GM23338 (cell line): ENCODE data around the gene ARPC5. TPM values are rescaled to one million over a fixed set of nuclear protein-coding genes. Genes with fewer than 3 reads are reported as not detected.

Source experiments
- ATAC-seq: fragments of 200-7000 bp; cut with Tn5 transposase; 3 replicates; pipeline ENCODE4 v1.9.1; 2020
- DNase-seq: peaks from one replicate; pipeline ENCODE4 v3.0.0-alpha.2; 2015; ENCODE audit warnings: low spot score
- H2AFZ ChIP-seq: fragments of 200-600 bp; sonication (generic); 2 replicates; pipeline ENCODE4 v1.8.0; 2016; ENCODE audit warnings: antibody characterized with exemption, mild to moderate bottlenecking, moderate library complexity
- H3F3A ChIP-seq: fragments of 200-600 bp; sonication (generic); replicated peaks from 2 replicates; pipeline ENCODE4 v1.8.0; 2017; ENCODE audit warnings: antibody characterized with exemption, mixed run types, low read depth
- H3K27ac ChIP-seq: fragments of 200-600 bp; sonication (generic); 2 replicates; pipeline ENCODE4 v1.6.1; 2016; ENCODE audit warnings: low read depth
- H3K27me3 ChIP-seq: fragments of 200-600 bp; sonication (generic); 2 replicates; pipeline ENCODE4 v1.8.0; 2016; ENCODE audit warnings: mild to moderate bottlenecking, mixed run types, moderate library complexity; ENCODE audit not compliant: insufficient read depth
- H3K36me3 ChIP-seq: fragments of 200-600 bp; sonication (generic); 2 replicates; pipeline ENCODE4 v1.8.0; 2016; ENCODE audit warnings: mild to moderate bottlenecking; ENCODE audit not compliant: insufficient read depth
- H3K4me1 ChIP-seq: fragments of 200-600 bp; sonication (generic); 2 replicates; pipeline ENCODE4 v1.8.0; 2016; ENCODE audit warnings: mild to moderate bottlenecking, moderate library complexity; ENCODE audit not compliant: insufficient read depth
- H3K4me2 ChIP-seq: fragments of 200-600 bp; sonication (generic); 2 replicates; pipeline ENCODE4 v1.7.1; 2017; ENCODE audit warnings: mixed run types
- H3K4me3 ChIP-seq: fragments of 200-600 bp; sonication (generic); 2 replicates; pipeline ENCODE4 v1.6.1; 2016; ENCODE audit warnings: mixed run types
- H3K79me2 ChIP-seq: fragments of 200-600 bp; sonication (generic); replicated peaks from 2 replicates; pipeline ENCODE4 v1.8.0; 2017; ENCODE audit warnings: mild to moderate bottlenecking; ENCODE audit not compliant: insufficient read depth
- H3K9me2 ChIP-seq: fragments of 200-600 bp; sonication (generic); 2 replicates; pipeline ENCODE4 v1.8.0; 2017; ENCODE audit not compliant: insufficient read depth
- H4K20me1 ChIP-seq: fragments of 200-600 bp; sonication (generic); replicated peaks from 2 replicates; pipeline ENCODE4 v1.8.0; 2017; ENCODE audit warnings: mild to moderate bottlenecking; ENCODE audit not compliant: insufficient read depth
- H3K27ac Mint-ChIP-seq: 2 replicates; pipeline ENCODE4 v1.8.0; 2020; ENCODE audit warnings: inconsistent platforms, mild to moderate bottlenecking, moderate library complexity, mixed read lengths
- H3K27me3 Mint-ChIP-seq: 3 replicates; pipeline ENCODE4 v1.8.0; 2022; ENCODE audit warnings: low read depth, mild to moderate bottlenecking, moderate library complexity, mixed read lengths, inconsistent platforms; ENCODE audit not compliant: insufficient read depth, poor library complexity
- H3K36me3 Mint-ChIP-seq: 3 replicates; pipeline ENCODE4 v1.8.0; 2021; ENCODE audit warnings: low read depth, mild to moderate bottlenecking, inconsistent platforms, moderate library complexity, mixed read lengths
- H3K4me1 Mint-ChIP-seq: 3 replicates; pipeline ENCODE4 v1.8.0; 2020; ENCODE audit warnings: mild to moderate bottlenecking, inconsistent platforms, mixed read lengths
- H3K4me3 Mint-ChIP-seq: 3 replicates; pipeline ENCODE4 v1.8.0; 2021; ENCODE audit warnings: moderate library complexity, mild to moderate bottlenecking, inconsistent platforms, mixed read lengths
- H3K9me3 Mint-ChIP-seq: 3 replicates; pipeline ENCODE4 v1.8.0; 2020; ENCODE audit warnings: moderate library complexity, mild to moderate bottlenecking, inconsistent platforms, mixed read lengths
- JUNB ChIP-seq: IDR thresholded peaks from one replicate; pipeline ENCODE4 v1.6.1; 2016; ENCODE audit warnings: antibody characterized with exemption; ENCODE audit not compliant: unreplicated experiment
- POLR2AphosphoS5 ChIP-seq: IDR thresholded peaks from 2 replicates; pipeline ENCODE4 v1.6.1; 2016; ENCODE audit warnings: antibody characterized with exemption, low read depth
- STAT1 ChIP-seq: IDR thresholded peaks from one replicate; pipeline ENCODE4 v1.6.1; 2016; ENCODE audit warnings: antibody characterized with exemption; ENCODE audit not compliant: unreplicated experiment
- polyA plus RNA-seq: library from polyadenylated mRNA; unstranded; fragments of >200 nt; fragmentation: Nextera tagmentation; extraction: Ambion mirVana; gene quantifications from 2 replicates; pipeline ENCODE4 v1.2.1, GENCODE V29; 2016
- total RNA-seq: library from RNA; depleted of rRNA; stranded (reverse); fragments of >200 nt; shearing (Covaris generic); gene quantifications from 2 replicates; pipeline ENCODE4 v1.2.3, GENCODE V29; 2014
- TF ChIP-seq, protein P1 (sequence below): IDR thresholded peaks from one replicate; pipeline ENCODE4 v1.6.1; 2018; ENCODE audit warnings: antibody characterized with exemption; ENCODE audit not compliant: unreplicated experiment
- TF ChIP-seq, protein P2 (sequence below): fragments of 250-450 bp; sonication (Bioruptor Pico); IDR thresholded peaks from 2 replicates; pipeline ENCODE4 v1.5.0; 2020; ENCODE audit warnings: mild to moderate bottlenecking, moderate library complexity
- TF ChIP-seq, protein P3 (sequence below), 2 experiments: fragments of 200-600 bp in 1 of 2; sonication (generic) in 1 of 2; conservative IDR thresholded peaks; 2 replicates each; pipeline versions ENCODE4 v1.5.1 to v1.6.1; 2016 to 2017; ENCODE audit warnings: antibody characterized with exemption in 2 of 2, low read depth in 2 of 2, mild to moderate bottlenecking in 2 of 2, moderate library complexity in 1 of 2

Gene ARPC5
- total and polyA plus RNA-seq, 2 experiments from 2014 or later: 75.4 to 98.9 TPM

DNA sequence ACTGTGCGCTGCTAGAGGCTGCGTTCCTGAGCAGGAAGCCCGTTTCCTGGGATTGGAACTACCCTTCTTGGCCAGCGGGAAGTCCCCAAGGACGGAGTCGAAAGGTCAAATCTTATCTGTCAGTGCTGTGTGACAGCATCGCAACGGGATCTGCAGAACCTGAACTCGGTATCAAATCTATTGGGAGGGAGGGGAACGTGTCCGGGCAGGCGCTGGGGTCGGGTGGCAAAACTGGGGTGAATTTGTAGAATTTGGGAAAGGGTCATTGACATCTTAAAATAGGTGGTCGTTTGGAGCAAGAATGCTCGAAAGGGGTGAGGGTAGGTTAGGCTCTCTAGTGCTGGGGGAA, 725 bp upstream of the ARPC5 start:
- ATAC-seq (no peak), DNase-seq (peak; percentile 78)
- Histone ChIP-seq H4K20me1 (no peaks in the 10 kb centered on the region), H3K4me1 (peaks cover 18% of the 10 kb centered on the region), H3K27me3 (peaks cover 9% of the 10 kb centered on the region; the same call in 1 of the 2 replicates), H3K79me2 (peaks cover 26% of the 10 kb centered on the region), H3K36me3 (no peaks in the 10 kb centered on the region), H3K4me3 (peak overlapping the region; percentile 71), H3K27ac (no peak overlapping the region), H3K4me2 (peak overlapping the region; percentile 83), H3F3A (no peaks in the 10 kb centered on the region), H3K9me2 (no peaks in the 10 kb centered on the region), H2AFZ (peak overlapping the region; percentile 50)
- Mint-ChIP-seq H3K27me3 (peaks cover 9% of the 10 kb centered on the region), H3K9me3 (no peaks in the 10 kb centered on the region), H3K4me1 (peaks cover 30% of the 10 kb centered on the region; the same call in 2 of the 3 replicates), H3K4me3 (peak overlapping the region; percentile 98), H3K27ac (peak overlapping the region; percentile 17; the same call in 1 of the 2 replicates), H3K36me3 (no peaks in the 10 kb centered on the region)
- TF ChIP-seq JUNB (no peak), STAT1 (no peak), POLR2AphosphoS5 (no peak)
- TF ChIP-seq, protein P1, sequence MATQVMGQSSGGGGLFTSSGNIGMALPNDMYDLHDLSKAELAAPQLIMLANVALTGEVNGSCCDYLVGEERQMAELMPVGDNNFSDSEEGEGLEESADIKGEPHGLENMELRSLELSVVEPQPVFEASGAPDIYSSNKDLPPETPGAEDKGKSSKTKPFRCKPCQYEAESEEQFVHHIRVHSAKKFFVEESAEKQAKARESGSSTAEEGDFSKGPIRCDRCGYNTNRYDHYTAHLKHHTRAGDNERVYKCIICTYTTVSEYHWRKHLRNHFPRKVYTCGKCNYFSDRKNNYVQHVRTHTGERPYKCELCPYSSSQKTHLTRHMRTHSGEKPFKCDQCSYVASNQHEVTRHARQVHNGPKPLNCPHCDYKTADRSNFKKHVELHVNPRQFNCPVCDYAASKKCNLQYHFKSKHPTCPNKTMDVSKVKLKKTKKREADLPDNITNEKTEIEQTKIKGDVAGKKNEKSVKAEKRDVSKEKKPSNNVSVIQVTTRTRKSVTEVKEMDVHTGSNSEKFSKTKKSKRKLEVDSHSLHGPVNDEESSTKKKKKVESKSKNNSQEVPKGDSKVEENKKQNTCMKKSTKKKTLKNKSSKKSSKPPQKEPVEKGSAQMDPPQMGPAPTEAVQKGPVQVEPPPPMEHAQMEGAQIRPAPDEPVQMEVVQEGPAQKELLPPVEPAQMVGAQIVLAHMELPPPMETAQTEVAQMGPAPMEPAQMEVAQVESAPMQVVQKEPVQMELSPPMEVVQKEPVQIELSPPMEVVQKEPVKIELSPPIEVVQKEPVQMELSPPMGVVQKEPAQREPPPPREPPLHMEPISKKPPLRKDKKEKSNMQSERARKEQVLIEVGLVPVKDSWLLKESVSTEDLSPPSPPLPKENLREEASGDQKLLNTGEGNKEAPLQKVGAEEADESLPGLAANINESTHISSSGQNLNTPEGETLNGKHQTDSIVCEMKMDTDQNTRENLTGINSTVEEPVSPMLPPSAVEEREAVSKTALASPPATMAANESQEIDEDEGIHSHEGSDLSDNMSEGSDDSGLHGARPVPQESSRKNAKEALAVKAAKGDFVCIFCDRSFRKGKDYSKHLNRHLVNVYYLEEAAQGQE: no peak
- TF ChIP-seq, protein P2, sequence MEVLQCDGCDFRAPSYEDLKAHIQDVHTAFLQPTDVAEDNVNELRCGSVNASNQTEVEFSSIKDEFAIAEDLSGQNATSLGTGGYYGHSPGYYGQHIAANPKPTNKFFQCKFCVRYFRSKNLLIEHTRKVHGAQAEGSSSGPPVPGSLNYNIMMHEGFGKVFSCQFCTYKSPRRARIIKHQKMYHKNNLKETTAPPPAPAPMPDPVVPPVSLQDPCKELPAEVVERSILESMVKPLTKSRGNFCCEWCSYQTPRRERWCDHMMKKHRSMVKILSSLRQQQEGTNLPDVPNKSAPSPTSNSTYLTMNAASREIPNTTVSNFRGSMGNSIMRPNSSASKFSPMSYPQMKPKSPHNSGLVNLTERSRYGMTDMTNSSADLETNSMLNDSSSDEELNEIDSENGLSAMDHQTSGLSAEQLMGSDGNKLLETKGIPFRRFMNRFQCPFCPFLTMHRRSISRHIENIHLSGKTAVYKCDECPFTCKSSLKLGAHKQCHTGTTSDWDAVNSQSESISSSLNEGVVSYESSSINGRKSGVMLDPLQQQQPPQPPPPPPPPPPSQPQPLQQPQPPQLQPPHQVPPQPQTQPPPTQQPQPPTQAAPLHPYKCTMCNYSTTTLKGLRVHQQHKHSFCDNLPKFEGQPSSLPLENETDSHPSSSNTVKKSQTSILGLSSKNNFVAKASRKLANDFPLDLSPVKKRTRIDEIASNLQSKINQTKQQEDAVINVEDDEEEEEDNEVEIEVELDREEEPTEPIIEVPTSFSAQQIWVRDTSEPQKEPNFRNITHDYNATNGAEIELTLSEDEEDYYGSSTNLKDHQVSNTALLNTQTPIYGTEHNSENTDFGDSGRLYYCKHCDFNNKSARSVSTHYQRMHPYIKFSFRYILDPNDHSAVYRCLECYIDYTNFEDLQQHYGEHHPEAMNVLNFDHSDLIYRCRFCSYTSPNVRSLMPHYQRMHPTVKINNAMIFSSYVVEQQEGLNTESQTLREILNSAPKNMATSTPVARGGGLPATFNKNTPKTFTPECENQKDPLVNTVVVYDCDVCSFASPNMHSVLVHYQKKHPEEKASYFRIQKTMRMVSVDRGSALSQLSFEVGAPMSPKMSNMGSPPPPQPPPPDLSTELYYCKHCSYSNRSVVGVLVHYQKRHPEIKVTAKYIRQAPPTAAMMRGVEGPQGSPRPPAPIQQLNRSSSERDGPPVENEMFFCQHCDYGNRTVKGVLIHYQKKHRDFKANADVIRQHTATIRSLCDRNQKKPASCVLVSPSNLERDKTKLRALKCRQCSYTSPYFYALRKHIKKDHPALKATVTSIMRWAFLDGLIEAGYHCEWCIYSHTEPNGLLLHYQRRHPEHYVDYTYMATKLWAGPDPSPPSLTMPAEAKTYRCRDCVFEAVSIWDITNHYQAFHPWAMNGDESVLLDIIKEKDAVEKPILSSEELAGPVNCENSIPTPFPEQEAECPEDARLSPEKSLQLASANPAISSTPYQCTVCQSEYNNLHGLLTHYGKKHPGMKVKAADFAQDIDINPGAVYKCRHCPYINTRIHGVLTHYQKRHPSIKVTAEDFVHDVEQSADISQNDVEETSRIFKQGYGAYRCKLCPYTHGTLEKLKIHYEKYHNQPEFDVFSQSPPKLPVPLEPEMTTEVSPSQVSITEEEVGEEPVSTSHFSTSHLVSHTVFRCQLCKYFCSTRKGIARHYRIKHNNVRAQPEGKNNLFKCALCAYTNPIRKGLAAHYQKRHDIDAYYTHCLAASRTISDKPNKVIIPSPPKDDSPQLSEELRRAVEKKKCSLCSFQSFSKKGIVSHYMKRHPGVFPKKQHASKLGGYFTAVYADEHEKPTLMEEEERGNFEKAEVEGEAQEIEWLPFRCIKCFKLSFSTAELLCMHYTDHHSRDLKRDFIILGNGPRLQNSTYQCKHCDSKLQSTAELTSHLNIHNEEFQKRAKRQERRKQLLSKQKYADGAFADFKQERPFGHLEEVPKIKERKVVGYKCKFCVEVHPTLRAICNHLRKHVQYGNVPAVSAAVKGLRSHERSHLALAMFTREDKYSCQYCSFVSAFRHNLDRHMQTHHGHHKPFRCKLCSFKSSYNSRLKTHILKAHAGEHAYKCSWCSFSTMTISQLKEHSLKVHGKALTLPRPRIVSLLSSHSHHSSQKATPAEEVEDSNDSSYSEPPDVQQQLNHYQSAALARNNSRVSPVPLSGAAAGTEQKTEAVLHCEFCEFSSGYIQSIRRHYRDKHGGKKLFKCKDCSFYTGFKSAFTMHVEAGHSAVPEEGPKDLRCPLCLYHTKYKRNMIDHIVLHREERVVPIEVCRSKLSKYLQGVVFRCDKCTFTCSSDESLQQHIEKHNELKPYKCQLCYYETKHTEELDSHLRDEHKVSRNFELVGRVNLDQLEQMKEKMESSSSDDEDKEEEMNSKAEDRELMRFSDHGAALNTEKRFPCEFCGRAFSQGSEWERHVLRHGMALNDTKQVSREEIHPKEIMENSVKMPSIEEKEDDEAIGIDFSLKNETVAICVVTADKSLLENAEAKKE (CRISPR knock-in tag): no peak
- TF ChIP-seq, protein P3, sequence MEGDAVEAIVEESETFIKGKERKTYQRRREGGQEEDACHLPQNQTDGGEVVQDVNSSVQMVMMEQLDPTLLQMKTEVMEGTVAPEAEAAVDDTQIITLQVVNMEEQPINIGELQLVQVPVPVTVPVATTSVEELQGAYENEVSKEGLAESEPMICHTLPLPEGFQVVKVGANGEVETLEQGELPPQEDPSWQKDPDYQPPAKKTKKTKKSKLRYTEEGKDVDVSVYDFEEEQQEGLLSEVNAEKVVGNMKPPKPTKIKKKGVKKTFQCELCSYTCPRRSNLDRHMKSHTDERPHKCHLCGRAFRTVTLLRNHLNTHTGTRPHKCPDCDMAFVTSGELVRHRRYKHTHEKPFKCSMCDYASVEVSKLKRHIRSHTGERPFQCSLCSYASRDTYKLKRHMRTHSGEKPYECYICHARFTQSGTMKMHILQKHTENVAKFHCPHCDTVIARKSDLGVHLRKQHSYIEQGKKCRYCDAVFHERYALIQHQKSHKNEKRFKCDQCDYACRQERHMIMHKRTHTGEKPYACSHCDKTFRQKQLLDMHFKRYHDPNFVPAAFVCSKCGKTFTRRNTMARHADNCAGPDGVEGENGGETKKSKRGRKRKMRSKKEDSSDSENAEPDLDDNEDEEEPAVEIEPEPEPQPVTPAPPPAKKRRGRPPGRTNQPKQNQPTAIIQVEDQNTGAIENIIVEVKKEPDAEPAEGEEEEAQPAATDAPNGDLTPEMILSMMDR (conservative IDR thresholded peaks at IDR 0.05; ENCODE audit: low read depth in 2 of 2): no peak
